Mucosa of rectum (tissue), 2 donors: ENCODE data around the gene ZFR.
"Not testable (repeated sequence)": the region's sequence is repeated elsewhere in the genome, so short reads cannot be mapped to it uniquely, and the experiment has no call there.

Source experiments
- H3K27ac ChIP-seq, 2 donors: one replicate each; pipeline ENCODE4 v1.7.0; 2013; ENCODE audit warnings: inconsistent platforms in 2 of 2, low read depth in 2 of 2, low read length in 2 of 2
- H3K27me3 ChIP-seq, 2 donors: one replicate each; pipeline ENCODE4 v1.7.0; 2013; ENCODE audit warnings: low read length in 2 of 2; ENCODE audit not compliant: control insufficient read depth in 2 of 2, insufficient read depth in 2 of 2
- H3K36me3 ChIP-seq, 2 donors: one replicate each; pipeline ENCODE4 v1.7.0; 2013; ENCODE audit warnings: low read length in 2 of 2; ENCODE audit not compliant: control insufficient read depth in 2 of 2, insufficient read depth in 2 of 2
- H3K4me1 ChIP-seq, 2 donors: one replicate each; pipeline ENCODE4 v1.7.0; 2013; ENCODE audit warnings: low read length in 2 of 2, mild to moderate bottlenecking in 1 of 2; ENCODE audit not compliant: control insufficient read depth in 2 of 2, insufficient read depth in 2 of 2
- H3K4me3 ChIP-seq, 2 donors: one replicate each; pipeline ENCODE4 v1.7.0; 2013; ENCODE audit warnings: low read length in 2 of 2
- H3K9ac ChIP-seq, 2 donors: one replicate each; pipeline ENCODE4 v1.7.0; 2013; ENCODE audit warnings: low read length in 2 of 2, low read depth in 1 of 2, mild to moderate bottlenecking in 1 of 2
- H3K9me3 ChIP-seq, 2 donors: one replicate each; pipeline ENCODE4 v1.7.0; 2013; ENCODE audit warnings: low read length in 2 of 2; ENCODE audit not compliant: control insufficient read depth in 2 of 2
- donor health status: healthy.
- donor health status: Normal muscosa, but diverticular disease.

Gene ZFR

DNA sequence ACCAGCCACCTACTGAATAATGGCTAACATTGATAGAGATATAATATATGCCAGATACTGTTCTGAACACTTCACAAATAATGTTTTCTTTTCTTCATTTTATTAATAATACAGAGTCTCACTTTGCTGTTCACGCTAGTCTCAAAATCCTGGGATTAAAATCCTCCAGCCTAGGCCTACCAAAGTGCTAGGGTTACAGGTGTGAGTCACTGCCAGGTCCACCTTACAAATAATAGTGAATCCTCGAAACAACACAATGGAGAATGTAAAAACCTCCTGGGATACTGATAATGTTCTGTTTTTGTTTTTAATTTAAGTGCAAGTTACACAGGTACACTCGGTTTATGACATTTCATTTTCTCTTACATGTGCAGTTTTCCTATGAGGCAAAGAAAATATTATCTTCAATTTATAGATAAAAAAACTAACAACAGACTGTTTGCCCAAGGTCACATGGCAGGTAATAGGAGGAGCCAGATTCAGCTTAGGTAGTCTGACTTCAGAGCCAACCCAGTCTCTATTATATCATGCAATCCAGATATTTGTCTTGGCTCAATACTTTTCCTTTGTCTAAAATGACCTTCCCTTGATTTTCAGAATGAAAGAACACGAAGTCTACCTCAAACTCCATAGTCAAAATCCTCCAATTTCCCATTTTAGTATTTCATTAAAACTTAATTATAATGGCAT lies 7.8 kb downstream of the ZFR start:
- no peaks in the 10 kb centered on the region for H3K36me3 ChIP-seq
- no peaks in the 10 kb centered on the region for H3K27me3 ChIP-seq
- no peaks in the 10 kb centered on the region for H3K9me3 ChIP-seq
- peaks cover 4 to 7% of the 10 kb centered on the region in 2 donors for H3K4me1 ChIP-seq
- no peak overlapping the region for H3K27ac ChIP-seq
- H3K4me3 ChIP-seq = no peak overlapping the region
- H3K9ac ChIP-seq = no peak overlapping the region

DNA sequence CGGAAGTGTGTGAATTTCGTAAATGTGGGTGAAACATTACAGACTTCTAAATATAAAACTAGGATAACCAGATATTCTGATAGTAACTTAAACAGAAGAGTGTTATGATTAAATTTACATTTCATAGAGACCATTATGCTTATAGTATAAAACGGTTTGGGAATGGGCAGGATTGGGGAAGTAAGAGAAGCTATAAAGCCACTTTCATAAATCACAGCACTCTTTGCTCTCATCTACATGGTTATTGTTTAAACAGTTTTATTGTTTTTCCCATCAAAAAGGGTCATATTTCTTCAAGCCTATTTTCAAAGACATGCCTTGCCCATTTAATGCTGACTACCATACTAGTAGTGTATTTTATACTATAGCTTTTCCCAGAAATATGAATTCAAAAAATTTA lies 9.2 kb downstream of the ZFR start:
- Histone ChIP-seq H3K4me1 (peaks cover 4 to 7% of the 10 kb centered on the region in 2 donors), H3K9me3 (no peaks in the 10 kb centered on the region), H3K9ac (no peak overlapping the region), H3K4me3 (peak overlapping the region in 1 of 2 donors; percentile 16), H3K27ac (no peak overlapping the region), H3K36me3 (no peaks in the 10 kb centered on the region), H3K27me3 (no peaks in the 10 kb centered on the region)

DNA sequence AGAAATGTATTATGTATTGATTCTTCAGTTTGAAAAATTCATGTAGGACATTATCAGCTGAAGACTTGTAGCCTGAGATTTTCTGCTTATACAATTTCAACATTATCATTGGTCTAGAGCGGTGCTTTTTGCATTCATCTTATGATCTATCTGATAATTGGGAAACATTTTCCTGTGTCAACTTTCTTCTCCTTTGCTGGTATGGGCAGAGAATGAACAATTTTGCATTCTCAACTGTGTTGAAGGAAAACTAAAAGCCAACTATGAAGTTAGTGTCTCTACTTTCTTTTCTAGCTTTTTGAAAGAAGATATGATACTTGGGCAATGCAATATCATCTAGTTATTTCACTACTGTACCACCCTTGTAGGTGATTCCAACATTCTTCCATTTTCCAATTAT lies 10.3 kb downstream of the ZFR start:
- peaks cover 0 to 3% of the 10 kb centered on the region in 2 donors for H3K36me3 ChIP-seq
- no peak overlapping the region for H3K27ac ChIP-seq
- no peak overlapping the region for H3K9ac ChIP-seq
- no peaks in the 10 kb centered on the region for H3K9me3 ChIP-seq
- H3K4me3 ChIP-seq = no peak overlapping the region
- peaks cover 4 to 7% of the 10 kb centered on the region in 2 donors for H3K4me1 ChIP-seq
- no peaks in the 10 kb centered on the region for H3K27me3 ChIP-seq

DNA sequence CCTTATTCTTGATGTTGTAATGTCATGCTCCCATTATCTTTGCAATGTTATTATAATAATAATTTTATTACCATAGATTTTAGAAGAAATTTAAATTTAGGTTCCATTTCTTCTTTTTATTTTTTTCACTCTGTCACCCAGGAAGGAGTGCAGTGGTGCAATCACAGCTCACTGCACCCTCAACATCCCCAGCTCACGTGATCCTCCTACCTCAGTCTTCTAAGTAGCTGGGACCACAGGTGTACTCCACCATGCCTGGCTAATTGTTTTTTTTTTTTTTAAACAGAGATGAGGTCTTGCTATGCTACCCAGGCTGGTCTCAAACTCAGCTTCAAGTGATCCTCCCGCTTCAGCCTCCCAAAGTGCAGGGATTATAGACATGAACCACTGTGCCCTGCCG lies 11.9 kb downstream of the ZFR start:
- H3K9me3 ChIP-seq = no peaks in the 10 kb centered on the region
- H3K27me3 ChIP-seq = no peaks in the 10 kb centered on the region
- H3K4me3 ChIP-seq = no peak overlapping the region
- peaks cover 4 to 10% of the 10 kb centered on the region in 2 donors for H3K36me3 ChIP-seq
- H3K27ac ChIP-seq = no peak overlapping the region
- H3K9ac ChIP-seq = no peak overlapping the region
- peaks cover 4 to 7% of the 10 kb centered on the region in 2 donors for H3K4me1 ChIP-seq

DNA sequence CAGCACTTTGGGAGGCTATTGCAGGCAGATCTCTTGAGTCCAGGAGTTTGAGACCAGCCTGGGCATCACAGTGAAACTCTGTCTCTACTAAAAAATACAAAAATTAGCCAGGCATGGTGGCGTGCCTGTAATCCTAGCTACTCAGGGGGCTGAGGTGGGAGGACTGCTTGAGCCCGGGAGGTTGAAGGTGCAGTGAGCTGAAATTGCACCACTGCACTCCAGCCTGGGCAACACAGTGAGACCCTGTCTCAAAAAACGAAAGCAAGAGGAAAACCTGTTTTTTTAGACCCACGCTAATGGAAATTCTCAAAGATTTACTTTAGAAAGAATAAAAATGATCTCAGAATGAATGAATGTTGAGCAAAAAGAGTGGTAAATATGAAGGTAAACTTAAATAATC lies 13.7 kb downstream of the ZFR start:
- not testable (repeated sequence) for H3K27ac ChIP-seq, H3K27me3 ChIP-seq, H3K9me3 ChIP-seq, H3K9ac ChIP-seq, H3K4me1 ChIP-seq, H3K4me3 ChIP-seq
- H3K36me3 ChIP-seq = peaks cover 4 to 17% of the 10 kb centered on the region in 2 donors

DNA sequence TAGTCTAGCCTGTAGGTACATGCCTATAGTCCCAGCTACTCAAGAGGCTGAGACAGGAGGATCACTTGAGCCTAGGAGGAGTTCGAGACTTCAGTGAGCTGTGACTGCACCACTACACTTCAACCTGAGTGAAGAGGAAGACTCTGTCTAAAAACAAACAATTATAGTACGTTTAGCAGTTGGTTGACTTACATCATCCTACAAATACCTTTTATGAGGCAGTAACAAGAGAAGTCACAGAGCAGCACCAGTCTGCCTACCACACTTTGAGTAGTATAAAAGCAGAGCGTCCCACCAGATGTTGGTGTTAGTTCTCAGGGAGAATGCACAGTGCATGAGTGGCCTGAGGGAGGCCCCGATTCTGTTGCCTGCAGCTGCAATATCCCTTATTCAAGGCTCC lies 16.1 kb downstream of the ZFR start:
- no peak overlapping the region for H3K4me3 ChIP-seq
- no peak overlapping the region for H3K27ac ChIP-seq
- peaks cover 4 to 17% of the 10 kb centered on the region in 2 donors for H3K36me3 ChIP-seq
- no peak overlapping the region for H3K9ac ChIP-seq
- H3K9me3 ChIP-seq = peaks cover 0 to 3% of the 10 kb centered on the region in 2 donors
- H3K27me3 ChIP-seq = no peaks in the 10 kb centered on the region
- no peaks in the 10 kb centered on the region for H3K4me1 ChIP-seq

DNA sequence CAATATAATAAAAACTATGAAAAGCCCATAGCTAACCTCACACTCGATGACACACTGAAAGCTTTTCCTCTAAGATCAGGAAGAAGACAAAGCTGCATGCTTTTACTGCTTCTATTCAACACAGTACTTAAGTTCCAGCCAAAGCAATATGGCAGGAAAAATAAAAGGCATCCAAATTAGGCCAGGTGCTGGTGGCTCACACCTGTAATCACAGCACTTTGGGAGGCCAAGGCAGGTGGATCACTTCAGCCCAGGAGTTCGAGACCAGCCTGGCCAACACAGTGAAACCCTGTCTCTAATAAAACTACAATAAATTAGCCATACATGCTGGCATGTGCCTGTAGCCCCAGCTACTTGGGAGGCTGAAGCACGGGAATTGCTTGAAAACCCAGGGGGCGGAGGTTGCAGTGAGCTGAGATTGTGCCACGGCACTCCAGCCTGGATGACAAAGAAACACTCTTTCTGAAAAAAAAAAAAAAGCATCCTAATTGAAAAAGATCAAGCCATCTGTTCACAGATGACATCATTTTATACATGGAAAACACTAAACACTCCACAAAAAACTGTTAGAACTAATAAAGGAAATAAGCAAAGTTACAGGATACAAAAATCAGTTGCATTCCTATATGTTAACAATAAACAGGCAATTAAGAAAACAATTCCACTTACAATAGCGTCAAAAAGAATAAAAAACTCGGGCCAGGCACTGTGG lies 17.9 kb downstream of the ZFR start:
- H3K9me3 ChIP-seq = peaks cover 0 to 3% of the 10 kb centered on the region in 2 donors
- H3K27ac ChIP-seq = no peak overlapping the region
- no peak overlapping the region for H3K9ac ChIP-seq
- H3K4me3 ChIP-seq = no peak overlapping the region
- no peaks in the 10 kb centered on the region for H3K4me1 ChIP-seq
- H3K27me3 ChIP-seq = no peaks in the 10 kb centered on the region
- H3K36me3 ChIP-seq = peaks cover 4 to 17% of the 10 kb centered on the region in 2 donors

DNA sequence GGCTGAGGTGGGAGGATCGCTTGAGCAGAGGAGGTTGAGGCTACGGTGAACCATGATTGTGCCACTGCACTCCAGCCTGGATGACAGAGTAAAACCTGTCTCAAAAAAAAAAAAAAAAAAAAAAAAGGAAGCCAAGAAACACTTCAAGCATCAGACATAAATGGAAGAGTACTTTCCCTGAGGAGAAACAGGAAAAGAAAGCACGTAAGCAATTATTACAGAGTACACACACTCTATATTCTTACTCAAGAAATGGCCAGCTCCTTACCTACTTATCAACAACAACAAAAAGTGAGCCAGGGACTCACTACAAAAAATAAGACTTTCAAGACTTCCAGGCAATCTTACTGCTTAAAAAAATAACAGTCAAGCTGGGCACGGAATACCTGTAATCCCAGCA lies 21.8 kb downstream of the ZFR start:
- no peaks in the 10 kb centered on the region for H3K4me1 ChIP-seq
- H3K9me3 ChIP-seq = peaks cover 0 to 3% of the 10 kb centered on the region in 2 donors
- H3K36me3 ChIP-seq = peaks cover 6 to 17% of the 10 kb centered on the region in 2 donors
- H3K9ac ChIP-seq = no peak overlapping the region
- H3K27me3 ChIP-seq = no peaks in the 10 kb centered on the region
- H3K27ac ChIP-seq = no peak overlapping the region
- H3K4me3 ChIP-seq = no peak overlapping the region

DNA sequence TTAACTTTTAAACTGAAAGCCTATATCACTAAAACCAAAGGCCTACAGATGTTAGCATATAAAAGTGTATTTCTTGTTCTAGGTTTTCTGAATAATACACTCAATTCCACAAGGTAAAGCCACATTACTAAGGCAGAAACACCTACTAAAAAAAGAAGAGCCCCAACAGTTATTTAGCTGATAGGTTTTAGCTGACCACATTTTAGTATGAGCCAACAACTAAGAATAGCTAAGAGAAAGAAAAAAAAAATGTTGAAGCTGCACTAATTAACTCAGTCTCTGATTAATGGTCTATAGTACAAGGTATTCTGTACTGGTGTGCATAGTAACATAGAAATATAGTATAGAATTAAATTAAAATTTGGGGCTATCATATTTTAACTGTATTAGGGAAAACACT lies 23.5 kb downstream of the ZFR start:
- Histone ChIP-seq H3K27ac (no peak overlapping the region), H3K27me3 (no peaks in the 10 kb centered on the region), H3K36me3 (peaks cover 10 to 15% of the 10 kb centered on the region in 2 donors), H3K4me1 (no peaks in the 10 kb centered on the region), H3K9me3 (no peaks in the 10 kb centered on the region), H3K9ac (no peak overlapping the region), H3K4me3 (no peak overlapping the region)

DNA sequence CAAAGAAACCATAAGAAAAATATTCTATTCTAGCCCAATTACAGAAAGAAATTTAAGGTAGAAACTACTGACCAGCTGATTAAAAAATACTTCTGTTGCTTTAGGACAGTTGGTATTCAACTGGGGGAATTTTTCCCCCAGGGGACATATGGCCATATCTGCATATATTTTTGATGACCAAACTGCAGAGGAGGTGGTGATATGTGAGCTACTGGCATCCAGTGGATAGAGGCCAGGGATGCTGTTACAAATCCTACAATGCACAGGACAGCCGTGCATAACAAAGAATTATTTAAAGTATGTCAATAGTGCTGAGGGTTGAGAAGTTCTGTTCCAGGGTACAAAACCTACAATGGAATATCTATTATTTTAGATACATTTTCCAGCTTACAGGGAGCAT lies 24.0 kb downstream of the ZFR start:
- Histone ChIP-seq H3K9ac (no peak overlapping the region), H3K4me1 (no peaks in the 10 kb centered on the region), H3K4me3 (no peak overlapping the region), H3K36me3 (peaks cover 10 to 21% of the 10 kb centered on the region in 2 donors), H3K9me3 (no peaks in the 10 kb centered on the region), H3K27ac (no peak overlapping the region), H3K27me3 (no peaks in the 10 kb centered on the region)
